HFF-Myc (cell line): ENCODE measurements around the gene FILIP1.

Experiments used
- DNase-seq: peaks from one replicate; pipeline ENCODE4 v3.0.0-alpha.2; 2011; ENCODE audit warnings: low read depth; ENCODE audit errors: extremely low read depth
- H3K4me3 ChIP-seq: replicated peaks from 2 replicates; pipeline ENCODE4 v1.5.1; 2011; ENCODE audit warnings: low read depth, mild to moderate bottlenecking, control low read depth, low read length
- TF ChIP-seq, protein P1 (sequence below): IDR thresholded peaks from 2 replicates; pipeline ENCODE4 v1.5.1; 2012; ENCODE audit warnings: mild to moderate bottlenecking, low read depth, low read length, control low read depth; ENCODE audit errors: missing control alignments

The FILIP1 gene

DNA sequence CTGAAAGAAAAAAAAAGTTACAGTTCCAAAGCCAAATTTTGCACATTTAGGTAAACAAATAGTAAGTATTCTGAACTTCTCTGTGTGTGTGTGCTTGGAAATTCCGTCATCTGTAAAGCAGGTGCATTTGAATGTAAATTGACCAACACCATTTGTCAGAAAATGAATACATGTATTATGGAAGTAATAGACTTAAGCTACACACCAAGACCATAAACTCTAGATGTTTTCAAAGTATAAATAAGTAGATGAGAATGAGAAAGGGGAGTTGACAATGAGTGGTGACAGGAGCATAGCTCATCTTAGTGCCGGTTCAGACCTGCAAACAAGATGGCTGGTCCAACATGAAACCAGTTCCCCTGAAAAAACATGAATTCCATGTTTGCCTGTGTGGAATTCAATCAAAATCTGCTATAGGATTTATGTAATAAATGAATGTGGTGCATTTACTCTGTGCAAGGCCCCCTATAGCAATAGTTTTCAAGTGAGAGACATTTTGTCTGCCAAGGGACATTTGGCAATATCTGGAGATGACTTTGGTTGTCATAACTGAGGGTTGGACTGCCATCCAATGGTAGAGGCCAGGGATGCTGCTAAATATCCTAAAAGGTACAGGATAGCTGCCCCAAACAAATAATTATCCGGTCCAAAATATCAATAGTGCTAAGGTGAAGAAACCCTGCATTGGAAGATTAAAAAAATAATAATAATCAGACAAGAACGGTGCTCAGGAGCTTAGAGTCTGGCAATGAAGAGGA lies 11.0 kb upstream of the FILIP1 start:
- DNase-seq: no peak
- TF ChIP-seq, protein P1, sequence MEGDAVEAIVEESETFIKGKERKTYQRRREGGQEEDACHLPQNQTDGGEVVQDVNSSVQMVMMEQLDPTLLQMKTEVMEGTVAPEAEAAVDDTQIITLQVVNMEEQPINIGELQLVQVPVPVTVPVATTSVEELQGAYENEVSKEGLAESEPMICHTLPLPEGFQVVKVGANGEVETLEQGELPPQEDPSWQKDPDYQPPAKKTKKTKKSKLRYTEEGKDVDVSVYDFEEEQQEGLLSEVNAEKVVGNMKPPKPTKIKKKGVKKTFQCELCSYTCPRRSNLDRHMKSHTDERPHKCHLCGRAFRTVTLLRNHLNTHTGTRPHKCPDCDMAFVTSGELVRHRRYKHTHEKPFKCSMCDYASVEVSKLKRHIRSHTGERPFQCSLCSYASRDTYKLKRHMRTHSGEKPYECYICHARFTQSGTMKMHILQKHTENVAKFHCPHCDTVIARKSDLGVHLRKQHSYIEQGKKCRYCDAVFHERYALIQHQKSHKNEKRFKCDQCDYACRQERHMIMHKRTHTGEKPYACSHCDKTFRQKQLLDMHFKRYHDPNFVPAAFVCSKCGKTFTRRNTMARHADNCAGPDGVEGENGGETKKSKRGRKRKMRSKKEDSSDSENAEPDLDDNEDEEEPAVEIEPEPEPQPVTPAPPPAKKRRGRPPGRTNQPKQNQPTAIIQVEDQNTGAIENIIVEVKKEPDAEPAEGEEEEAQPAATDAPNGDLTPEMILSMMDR: no peak

DNA sequence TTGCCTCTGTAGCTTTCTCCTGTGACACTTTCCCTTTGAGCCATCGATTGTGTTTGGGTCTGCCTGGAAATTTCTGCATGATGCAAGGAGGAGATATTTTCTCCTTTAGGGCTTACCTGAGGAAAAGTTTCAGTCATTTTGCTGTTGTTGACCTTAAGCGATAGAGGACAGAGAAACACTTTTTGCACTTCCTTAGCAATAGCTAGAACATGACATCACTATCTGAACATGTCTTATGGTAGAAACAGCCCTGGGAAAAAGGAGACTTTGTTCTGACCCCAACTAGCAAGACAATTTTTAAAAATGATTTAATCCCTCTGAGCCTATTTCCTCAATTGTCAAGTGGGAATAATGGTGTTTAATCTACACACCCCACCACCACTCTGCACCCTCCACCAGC lies 9.7 kb upstream of the FILIP1 start:
- H3K4me3 ChIP-seq: no peak overlapping the region
- TF ChIP-seq, protein P1: no peak
- no peak for DNase-seq

More for the DNA sequence above, 11.0 kb upstream of the FILIP1 start:
- no peak overlapping the region for H3K4me3 ChIP-seq

DNA sequence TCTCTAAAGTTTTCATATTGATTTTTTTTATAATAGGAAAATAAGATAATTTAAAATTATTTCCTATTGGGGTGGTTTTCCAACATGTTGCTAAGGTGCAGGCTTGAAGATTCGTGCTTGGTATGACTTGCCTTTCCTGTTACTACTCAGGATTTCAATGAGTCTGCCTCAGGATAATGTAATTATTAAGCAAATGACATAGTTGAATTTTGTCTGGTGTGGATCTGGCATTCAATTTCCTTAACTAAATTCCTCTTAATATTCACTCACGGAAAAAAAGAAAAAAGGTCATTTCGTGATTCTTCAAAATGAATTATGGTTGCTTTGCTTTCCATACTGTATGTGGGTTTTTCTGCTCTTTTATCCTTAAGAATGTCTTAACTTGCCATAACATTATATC lies 9.3 kb upstream of the FILIP1 start:
- TF ChIP-seq, protein P1: no peak
- no peak for DNase-seq
- H3K4me3 ChIP-seq: no peak overlapping the region

DNA sequence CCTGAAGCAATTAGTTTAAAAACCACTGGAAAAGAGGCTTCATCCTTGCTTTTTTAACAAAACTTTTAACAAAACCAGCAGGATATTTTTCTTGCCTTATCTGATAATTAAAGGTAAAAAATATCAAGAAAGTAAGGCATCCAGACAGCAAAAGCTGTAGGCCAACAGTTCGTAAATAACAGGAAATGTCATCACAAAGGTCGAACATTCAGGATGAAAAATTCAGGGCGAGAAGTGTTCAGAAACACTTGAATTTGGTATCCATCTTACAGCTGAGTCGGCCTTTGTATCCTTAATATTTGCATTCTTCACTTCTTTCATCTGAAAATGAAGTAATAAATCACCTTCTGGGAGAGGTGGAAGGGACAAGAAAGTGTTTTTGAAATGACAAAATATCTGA lies 8.2 kb upstream of the FILIP1 start:
- TF ChIP-seq, protein P1: no peak
- no peak for DNase-seq
- no peak overlapping the region for H3K4me3 ChIP-seq

DNA sequence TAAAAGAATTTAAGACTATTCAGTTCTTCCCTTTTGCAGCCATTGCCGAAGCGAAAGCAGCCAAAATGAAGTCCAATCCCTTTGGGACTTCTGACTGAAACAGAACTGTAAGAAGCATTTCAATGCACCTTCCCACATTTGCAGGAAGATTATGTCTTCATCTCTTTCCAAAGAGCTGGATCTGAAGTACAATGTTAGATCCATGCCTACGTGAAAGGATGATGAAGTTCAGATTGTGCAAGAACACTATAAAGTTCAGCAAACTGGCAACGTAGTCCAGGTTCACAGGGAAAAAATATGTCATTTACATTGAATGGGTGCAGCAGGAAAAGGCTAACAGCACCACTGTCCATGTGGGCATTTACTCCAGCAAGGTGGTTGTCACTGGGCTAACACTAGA lies 6.0 kb upstream of the FILIP1 start:
- TF ChIP-seq, protein P1: no peak

DNA sequence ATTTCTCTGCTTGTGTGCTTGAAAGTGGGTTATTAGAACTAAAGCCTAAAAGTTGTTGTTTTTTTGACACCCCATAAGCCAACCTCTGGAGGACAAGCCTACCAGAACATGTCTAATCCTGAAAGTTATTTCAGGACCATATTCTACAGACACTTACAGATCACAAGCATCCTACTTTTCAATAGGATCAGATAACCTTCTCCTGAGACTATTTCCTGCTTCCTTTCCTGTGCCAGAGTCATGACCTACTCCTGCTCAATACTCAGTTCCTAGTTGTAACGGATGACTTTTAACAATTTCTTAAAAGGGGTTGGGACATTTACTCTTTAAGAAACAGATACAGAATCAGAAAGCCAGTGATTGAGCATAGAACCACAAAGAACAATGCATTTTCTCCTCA lies 5.3 kb upstream of the FILIP1 start:
- DNase-seq: no peak
- TF ChIP-seq, protein P1: no peak
- H3K4me3 ChIP-seq: no peak overlapping the region

More for the DNA sequence above, 6.0 kb upstream of the FILIP1 start:
- DNase-seq: no peak
- no peak overlapping the region for H3K4me3 ChIP-seq

DNA sequence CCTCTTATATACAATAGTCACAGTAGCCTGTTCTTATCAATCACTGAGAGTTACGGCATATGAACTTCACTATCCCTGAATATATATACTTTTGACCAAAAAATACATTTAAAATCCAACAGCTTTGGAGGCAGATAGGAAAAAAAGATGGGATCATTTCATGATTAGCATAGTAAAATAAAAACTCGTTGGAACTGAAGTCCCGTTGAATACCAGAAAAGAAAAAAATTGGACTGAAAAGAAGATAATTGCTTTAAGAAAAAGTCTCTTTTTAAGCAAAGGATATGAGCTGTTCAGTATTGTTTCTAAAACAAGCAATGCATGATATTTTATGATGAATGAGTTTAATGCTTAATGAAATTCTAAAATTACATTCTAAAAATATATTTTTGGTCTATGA lies 4.4 kb upstream of the FILIP1 start:
- DNase-seq: no peak
- TF ChIP-seq, protein P1: no peak
- H3K4me3 ChIP-seq: no peak overlapping the region
